GM21390 (cell line): Measurements from ENCODE around the gene ITPR1.

ENCODE experiments used
- ATAC-seq: cut with Tn5 transposase; IDR thresholded peaks from one replicate; pipeline ENCODE4 v1.9.1; 2021; ENCODE audit not compliant: unreplicated experiment

ITPR1 gene

GRCh38 chr3:4800595-4800994, 307.4 kb downstream of the ITPR1 start:
- no peak for ATAC-seq

- no peak for ATAC-seq
Measured at GRCh38 chr3:4801892-4802291, 308.7 kb downstream of the ITPR1 start.

- ATAC-seq, result no peak
Measured at GRCh38 chr3:4802903-4803302, 309.8 kb downstream of the ITPR1 start.

- ATAC-seq, result no peak
Measured at GRCh38 chr3:4804161-4805058, 311.3 kb downstream of the ITPR1 start.

DNA sequence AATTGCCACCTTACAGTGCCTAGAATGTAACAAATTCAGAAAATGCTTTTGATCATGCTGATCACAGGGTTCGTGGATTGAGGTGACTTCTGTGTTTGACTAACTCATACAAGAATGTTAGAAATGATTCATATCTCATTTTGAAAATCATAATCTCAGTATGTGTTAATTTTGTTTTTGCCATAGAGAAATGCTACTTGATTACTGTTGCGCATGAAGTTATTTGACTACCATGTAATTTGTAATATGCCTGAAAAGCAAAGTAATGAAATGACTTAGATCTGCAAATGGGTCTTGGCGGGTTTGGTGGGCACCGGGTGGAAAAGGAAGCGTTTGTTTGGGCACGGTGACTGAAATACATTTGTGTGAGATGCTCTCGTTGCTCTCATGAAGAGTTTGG, 312.5 kb downstream of the ITPR1 start:
- no peak for ATAC-seq

GRCh38 chr3:4806535-4807108, 313.5 kb downstream of the ITPR1 start:
- no peak for ATAC-seq

- no peak for ATAC-seq
Measured at GRCh38 chr3:4807381-4808280, 314.5 kb downstream of the ITPR1 start.

- ATAC-seq, result no peak
Measured at GRCh38 chr3:4808637-4809036, 315.5 kb downstream of the ITPR1 start.

- no peak for ATAC-seq
Measured at GRCh38 chr3:4809922-4810321, 316.8 kb downstream of the ITPR1 start.

GRCh38 chr3:4812591-4812990, 319.4 kb downstream of the ITPR1 start:
- no peak for ATAC-seq

DNA sequence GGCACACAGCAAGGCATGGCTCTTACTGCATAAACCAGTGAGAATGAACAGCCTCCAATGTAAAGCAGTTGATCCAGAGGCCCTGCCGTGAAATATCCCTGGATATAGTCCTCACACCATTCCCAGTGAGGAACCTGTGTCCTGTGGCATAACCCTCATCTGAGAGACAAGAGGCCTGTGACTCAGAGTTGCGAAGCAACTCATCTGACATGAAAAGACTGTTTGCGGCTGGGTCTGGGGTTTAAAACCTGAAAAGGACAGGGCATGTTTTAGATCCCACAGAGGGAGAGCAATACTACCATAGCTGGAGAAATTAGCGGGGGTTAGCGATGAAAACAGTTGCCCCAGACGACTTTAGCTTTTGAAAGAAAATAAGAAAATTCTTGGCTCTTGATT, 320.8 kb downstream of the ITPR1 start:
- no peak for ATAC-seq

DNA sequence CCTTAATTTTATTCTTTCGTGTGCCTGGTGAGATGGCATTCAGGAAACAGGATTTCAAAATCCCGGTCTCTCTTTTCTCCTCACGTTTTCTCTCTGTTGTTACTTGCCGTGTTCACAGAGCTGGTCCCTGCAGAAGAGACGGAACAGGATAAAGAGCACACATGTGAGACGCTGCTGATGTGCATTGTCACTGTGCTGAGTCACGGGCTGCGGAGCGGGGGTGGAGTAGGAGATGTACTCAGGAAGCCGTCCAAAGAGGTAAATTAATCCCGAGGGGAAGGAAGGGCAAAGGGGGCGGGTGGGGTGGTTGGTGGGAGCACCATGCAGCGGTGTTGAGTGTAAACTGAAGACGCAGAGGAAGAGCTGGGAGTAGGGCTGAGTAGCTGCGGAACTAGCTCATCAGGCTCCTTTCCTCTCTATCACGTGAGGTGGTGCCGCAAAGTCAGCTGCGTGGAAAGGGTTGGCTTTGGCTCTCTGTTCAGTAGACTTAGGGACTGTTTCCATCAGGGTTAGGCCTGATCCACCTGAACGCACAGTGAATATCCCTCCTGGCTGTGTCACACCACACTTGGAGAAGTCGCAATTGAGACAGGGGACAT, 321.3 kb downstream of the ITPR1 start:
- ATAC-seq, result no peak

GRCh38 chr3:4814904-4815574, 321.9 kb downstream of the ITPR1 start:
- no peak for ATAC-seq

DNA sequence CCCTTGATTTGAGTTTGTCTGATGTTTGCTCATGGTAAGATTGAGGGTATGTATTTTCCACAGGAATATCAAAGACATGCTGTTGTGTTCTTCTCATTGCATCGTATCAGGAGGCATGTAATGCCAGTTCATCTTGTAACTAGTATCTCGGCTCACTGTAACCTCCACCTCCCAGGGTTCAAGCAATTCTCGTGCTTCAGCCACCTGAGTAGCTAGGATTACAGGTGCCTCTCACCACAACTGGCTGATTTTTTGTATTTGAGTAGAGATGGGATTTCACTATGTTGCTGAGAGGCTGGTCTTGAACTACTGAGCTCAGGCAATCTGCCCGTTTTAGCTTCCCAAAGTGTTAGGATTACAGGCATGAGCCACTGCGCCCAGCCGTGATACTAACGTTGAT, 323.2 kb downstream of the ITPR1 start:
- ATAC-seq, result no peak

DNA sequence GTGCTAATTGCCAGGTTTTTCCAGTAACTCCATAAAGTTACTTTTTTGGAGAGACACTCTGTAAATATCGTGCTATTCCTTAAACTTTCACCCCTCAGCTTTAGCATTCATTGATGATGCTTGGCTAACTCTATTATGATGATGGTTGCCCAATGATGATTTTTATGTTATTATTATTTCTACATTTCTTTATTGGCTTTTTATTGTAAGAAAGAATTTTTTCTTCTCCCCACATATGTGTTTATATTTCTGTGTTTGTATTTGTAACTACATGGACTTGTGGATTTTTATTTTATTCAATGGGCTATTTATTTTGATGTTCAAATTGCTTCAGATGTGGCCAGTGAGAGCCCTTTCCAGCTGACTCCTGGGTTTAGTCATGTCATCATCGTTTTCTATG, 323.6 kb downstream of the ITPR1 start:
- no peak for ATAC-seq

- ATAC-seq, result no peak
Measured at GRCh38 chr3:4817128-4817527, 324.0 kb downstream of the ITPR1 start.

DNA sequence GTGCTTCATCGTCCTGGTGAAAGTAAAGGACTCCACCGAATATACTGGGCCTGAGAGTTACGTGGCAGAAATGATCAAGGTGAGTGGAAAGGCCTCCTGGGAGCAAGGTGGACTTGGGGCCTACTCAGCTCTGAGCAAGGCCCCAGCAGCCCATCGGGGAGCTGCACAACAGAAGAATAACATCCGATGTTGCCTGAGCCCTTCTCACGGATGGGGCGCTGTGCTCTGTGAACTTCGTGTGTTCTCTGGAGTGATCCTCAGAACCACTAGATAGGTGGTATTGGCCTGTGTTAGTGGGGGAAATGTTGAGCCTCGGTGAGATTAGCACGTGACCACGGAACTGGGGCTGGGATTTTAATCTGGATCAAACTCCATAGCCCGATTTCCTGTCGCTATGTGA, 325.0 kb downstream of the ITPR1 start:
- ATAC-seq, result no peak

- no peak for ATAC-seq
Measured at GRCh38 chr3:4818986-4819693, 326.0 kb downstream of the ITPR1 start.

DNA sequence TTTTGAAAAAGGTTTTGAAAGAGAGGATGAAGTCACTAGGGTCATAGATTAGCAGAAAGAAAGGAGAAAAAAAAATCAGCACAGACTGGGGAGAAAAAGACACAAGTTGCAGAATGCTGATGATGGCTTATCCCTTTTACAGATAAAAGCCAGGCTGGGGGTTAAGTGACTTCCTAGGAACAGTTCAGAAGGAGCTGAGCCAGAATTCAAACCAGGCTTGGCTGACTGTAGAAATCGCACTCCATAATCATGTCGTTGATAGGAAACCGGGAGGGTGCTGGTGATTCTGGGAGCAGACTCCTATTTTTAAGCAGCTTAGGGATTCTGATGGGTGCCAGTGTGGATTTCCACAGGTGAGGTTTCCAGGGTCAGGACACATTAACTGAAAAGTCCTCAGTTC, 326.6 kb downstream of the ITPR1 start:
- no peak for ATAC-seq
